GM18867 (cell line): Measurements from ENCODE around the gene CASS4.

Experiments
- ATAC-seq: cut with Tn5 transposase; IDR thresholded peaks from one replicate; pipeline ENCODE4 v1.9.1; 2021; ENCODE audit warnings: mild to moderate bottlenecking, moderate library complexity; ENCODE audit not compliant: unreplicated experiment

The CASS4 gene

DNA sequence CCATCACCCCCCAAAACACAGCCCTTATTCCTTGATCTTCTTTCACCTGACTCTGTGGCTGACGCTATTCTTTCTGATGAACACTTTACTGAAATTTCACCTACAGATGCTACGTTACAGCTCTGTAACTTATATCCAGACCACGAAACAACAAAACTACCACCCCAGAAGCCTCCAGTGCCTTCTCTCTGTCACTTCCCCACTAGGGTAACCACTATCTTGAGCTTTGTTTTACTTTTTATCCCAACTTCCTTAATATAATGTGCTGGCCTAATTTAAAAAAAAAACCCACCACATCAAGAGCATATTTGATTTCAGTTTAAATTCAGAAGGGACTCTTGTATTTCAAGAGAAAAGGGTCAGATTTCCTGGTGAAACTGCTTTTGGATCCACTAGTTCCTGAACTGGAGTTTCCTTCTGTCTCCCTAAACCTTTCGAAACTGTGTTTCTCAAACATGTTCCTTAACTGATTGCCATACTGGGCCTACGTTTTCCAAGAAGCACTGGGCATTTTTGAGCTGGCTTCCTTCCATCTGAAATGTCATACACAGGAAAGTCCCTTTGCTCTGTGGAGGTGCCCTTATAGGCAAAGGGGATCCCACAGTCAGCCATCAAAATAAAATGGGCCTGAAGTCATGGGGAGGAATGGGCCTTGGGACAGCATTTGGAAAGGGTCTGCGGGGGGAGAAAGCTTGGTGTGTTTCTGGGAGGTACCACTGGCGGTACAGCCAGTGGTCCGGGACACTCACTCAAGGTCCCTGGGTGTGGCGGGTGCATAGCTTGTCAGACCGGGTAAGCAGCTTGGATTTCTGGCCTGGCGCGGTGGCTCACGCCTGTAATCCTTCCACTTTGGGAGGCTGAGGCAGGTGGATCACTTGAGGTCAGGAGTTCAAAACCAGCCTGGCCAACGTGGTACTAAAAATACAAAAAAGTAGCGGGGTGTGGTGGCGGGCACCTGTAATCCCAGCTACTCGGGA is 30.6 kb downstream of the CASS4 start:
- ATAC-seq, result no peak

GRCh38 chr20:56443654-56444540 is 31.8 kb downstream of the CASS4 start:
- ATAC-seq, result no peak

DNA sequence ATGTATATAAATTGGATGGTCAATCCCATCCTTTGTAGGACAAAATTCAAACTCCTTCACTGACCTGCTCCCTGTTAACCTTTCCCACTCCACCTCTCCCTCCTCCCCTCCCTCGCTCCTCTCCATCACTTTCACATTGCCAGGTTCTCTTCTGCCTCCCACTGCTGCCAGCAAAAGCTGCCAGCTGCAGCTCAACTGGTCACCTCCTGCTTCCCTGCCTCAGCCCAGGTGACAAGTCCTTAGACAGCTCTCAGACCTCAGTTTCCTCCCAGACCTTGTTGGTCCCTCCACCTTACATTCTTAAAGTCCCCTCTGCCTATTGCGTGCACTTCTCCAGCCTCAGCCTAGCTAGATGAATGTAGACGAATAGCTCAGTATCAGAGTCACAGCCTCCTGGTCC is 33.1 kb downstream of the CASS4 start:
- no peak for ATAC-seq

DNA sequence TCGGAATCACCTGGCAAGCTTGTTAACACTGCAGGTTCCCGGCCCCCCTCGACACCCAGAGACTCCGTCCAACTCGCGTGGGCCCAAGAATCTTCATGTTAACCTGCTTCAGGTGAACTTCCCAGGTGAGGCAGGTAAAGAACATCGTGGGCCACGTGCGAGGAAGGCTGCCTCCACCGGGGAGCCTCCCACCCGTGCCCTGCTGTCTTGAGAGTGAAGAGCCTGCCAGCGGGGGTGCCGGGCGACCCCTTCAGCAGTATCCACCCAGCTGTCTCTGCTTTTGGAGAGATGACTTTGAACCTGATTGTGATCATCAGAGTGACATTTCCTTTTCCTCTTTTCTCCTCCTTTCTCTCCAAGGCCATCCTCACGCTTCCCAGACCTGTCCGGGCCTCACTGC is 33.5 kb downstream of the CASS4 start:
- no peak for ATAC-seq

DNA sequence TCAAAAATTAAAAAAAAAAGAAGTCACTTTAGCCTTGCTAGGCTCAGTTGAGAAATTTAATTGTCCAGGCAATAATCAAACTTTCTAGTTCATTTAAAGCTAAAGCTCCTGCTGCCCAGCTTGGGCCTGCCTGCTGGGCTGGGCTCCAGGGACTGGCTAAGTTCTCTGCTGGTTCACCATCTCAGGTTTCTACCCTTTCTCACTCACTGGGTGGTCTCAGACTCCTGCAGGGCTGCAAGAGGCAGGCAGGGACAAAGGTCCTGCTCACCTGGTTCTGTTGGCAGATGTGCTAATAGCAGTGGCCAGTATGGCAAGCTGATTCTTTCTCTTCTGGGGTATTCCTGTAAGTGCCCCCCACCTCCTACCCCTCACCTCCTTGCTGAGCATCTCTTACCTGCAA is 35.2 kb downstream of the CASS4 start:
- no peak for ATAC-seq

- no peak for ATAC-seq
These were observed 37.4 kb downstream of the CASS4 start for GRCh38 chr20:56449459-56449858.

DNA sequence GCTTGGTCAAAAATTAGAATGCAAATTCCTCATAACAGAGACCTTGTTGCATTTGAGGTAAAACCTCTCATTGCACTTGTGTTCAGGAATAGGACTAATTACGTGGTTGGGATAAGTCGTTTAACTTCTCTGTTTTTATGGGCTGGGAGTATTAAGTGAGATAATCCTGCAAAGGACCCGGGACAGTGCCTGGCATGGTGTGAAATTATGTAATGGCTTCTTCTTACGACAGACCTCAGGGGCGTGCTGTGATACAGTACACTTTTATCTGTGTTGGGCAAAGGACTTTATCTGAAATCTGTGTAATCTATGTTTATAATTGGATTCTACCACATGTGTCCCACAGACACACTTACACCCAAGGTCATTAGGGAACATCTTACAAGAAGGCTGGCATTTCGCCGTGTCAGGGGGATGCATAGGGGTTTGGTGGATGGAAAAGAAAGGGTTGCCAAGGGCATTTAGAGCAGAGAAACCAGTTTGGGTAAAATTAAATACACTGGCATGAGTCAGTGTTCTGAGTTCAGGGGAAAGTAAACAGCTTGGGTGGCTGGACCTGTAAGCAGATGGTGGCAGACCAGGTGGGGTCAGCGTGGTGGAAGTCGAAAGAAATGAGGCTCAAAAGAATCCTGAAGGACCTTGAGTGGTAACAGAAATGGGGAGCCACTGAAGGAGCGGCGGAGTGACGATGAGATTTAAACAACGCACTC is 39.2 kb downstream of the CASS4 start:
- ATAC-seq, result no peak

DNA sequence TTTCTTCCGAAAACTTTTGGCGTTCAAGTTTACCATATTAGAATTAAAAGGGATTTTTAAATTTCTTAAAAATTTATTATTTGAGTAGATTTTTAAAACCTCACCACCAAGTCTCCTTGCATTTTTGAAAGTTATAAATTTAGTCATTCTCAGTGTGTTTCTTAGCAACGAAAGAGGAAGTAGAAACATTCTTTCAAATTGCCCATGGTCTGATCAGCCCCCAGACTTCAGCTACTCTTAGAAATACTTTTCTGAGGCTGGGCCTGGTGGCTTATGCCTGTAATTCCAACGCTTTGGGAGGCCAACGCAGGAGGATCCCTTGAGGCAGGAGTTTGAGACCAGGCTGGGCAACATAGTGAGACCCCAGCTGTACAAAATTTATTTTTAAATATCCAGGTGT is 41.3 kb downstream of the CASS4 start:
- ATAC-seq, result peak; percentile 70

GRCh38 chr20:56454754-56455153 is 42.7 kb downstream of the CASS4 start:
- ATAC-seq, result peak; percentile 90

DNA sequence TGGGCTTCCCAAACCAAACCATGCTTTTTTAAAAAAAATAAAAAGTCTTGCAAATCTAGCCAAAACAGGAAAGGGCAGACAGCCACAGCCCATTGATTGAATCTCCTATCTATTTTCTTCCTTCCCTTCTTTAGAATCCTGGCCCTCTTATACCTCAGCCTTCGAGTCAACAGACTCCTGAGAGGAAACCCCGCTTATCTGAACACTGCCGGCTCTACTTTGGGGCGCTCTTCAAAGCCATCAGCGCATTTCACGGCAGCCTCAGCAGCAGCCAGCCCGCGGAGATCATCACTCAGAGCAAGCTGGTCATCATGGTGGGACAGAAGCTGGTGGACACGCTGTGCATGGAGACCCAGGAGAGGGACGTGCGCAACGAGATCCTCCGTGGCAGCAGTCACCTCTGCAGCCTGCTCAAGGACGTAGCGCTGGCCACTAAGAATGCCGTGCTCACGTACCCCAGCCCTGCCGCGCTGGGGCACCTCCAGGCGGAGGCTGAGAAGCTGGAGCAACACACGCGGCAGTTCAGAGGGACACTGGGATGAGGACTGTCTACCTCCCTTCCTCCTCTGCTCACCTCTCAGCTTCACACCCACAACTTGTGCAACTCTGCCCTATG is 46.3 kb downstream of the CASS4 start:
- ATAC-seq, result no peak

GRCh38 chr20:56460459-56460858 is 48.4 kb downstream of the CASS4 start:
- ATAC-seq, result no peak

DNA sequence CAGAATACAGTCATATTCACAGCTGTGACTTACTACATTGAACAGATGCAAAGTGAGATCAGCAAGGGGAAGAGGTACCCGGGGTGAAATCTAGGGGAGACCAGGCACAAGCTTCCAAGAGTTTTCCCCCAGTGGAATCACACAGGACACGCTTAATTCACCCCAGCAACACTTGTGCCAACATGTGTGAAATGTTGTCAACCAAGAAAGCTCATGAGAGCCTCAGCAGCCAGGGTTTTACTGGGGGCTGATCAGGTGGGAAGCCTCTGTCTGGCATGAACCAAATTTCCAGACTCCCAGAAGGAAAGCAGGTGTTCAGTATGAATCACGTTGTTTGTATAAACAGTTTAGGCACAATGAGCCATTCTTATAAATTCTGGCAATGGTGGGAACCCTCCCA is 49.5 kb downstream of the CASS4 start:
- ATAC-seq, result no peak

GRCh38 chr20:56463428-56463827 is 51.4 kb downstream of the CASS4 start:
- no peak for ATAC-seq

DNA sequence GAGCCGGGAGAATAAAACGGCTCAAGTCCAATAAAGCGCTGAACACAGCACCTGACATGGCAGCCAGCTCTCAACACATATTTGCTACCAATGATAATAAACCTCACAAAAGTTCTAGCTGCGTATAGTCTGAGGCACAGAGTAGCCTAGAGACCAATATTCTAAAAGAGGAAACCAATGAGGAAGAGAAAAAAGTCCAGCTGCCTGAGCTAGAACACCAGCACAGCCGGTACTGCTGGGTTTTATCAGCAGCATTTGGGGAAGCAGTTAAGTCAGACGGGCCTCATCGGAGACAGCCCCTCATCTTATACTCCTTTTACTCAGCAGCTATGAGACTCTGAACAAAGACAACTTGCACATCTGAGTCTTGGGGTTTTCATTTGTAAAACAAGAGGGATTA is 53.9 kb downstream of the CASS4 start:
- peak; percentile 30 for ATAC-seq

GRCh38 chr20:56467968-56468315 is 55.9 kb downstream of the CASS4 start:
- ATAC-seq, result peak; percentile 3

GRCh38 chr20:56468316-56469076 is 56.4 kb downstream of the CASS4 start, which contains the start of gene RTF2:
Gene RTF2 (plus strand): TSS chr20:56468627. CDS start chr20:56468698, 71 bp downstream.
- peak; percentile 97 for ATAC-seq

GRCh38 chr20:56469077-56469449 is 57.0 kb downstream of the CASS4 start:
- no peak for ATAC-seq

GRCh38 chr20:56483970-56484369 is 71.9 kb downstream of the CASS4 start:
- ATAC-seq, result no peak

- ATAC-seq, result no peak
These were observed 75.2 kb downstream of the CASS4 start for GRCh38 chr20:56487216-56487615.

- no peak for ATAC-seq
These were observed 76.5 kb downstream of the CASS4 start for GRCh38 chr20:56488566-56488965.
